Fibroblast of lung (primary cell): ENCODE measurements around the gene SERGEF. TPM values are rescaled to one million over a fixed set of nuclear protein-coding genes. Genes with fewer than 3 reads are reported as not detected.

Experiments
- DNase-seq, 2 donors: peaks; one replicate each; pipeline versions ENCODE4 v3.0.0 to v3.0.0-alpha.2; 2010; ENCODE audit warnings: low read depth in 2 of 2
- H2AFZ ChIP-seq: 2 replicates; pipeline ENCODE4 v1.5.1; 2012; ENCODE audit warnings: low read length, control low read depth, inconsistent platforms
- H3K27ac ChIP-seq: 2 replicates; pipeline ENCODE4 v1.5.1; 2011; ENCODE audit warnings: low read length, control low read depth; ENCODE audit not compliant: insufficient read depth
- H3K27me3 ChIP-seq: 2 replicates; pipeline ENCODE4 v1.5.1; 2011; ENCODE audit warnings: mild to moderate bottlenecking, low read length; ENCODE audit not compliant: control insufficient read depth, insufficient read depth
- H3K36me3 ChIP-seq: 2 replicates; pipeline ENCODE4 v1.5.1; 2011; ENCODE audit warnings: low read length; ENCODE audit not compliant: control insufficient read depth, insufficient read depth
- H3K4me1 ChIP-seq: 2 replicates; pipeline ENCODE4 v1.5.1; 2011; ENCODE audit warnings: low read length; ENCODE audit not compliant: control insufficient read depth, insufficient read depth; ENCODE audit errors: extremely low read depth
- H3K4me2 ChIP-seq: 2 replicates; pipeline ENCODE4 v1.5.1; 2011; ENCODE audit warnings: low read length, control low read depth; ENCODE audit not compliant: insufficient read depth; ENCODE audit errors: extremely low read depth
- H3K4me3 ChIP-seq, 4 experiments: fragments of 200-600 bp in 1 of 4; sonication (generic) in 1 of 4; replicated peaks in 1 of 4; 2 replicates each; pipeline ENCODE4 v1.5.1; 2011 to 2016; ENCODE audit warnings: low read length in 4 of 4, low read depth in 3 of 4, mild to moderate bottlenecking in 3 of 4, control low read depth in 2 of 4, inconsistent platforms in 1 of 4, mixed read lengths in 1 of 4; ENCODE audit not compliant: insufficient read depth in 1 of 4; ENCODE audit errors: control extremely low read depth in 1 of 4
- H3K79me2 ChIP-seq: 2 replicates; pipeline ENCODE4 v1.5.1; 2012; ENCODE audit warnings: mild to moderate bottlenecking, low read length, inconsistent platforms; ENCODE audit not compliant: control insufficient read depth, insufficient read depth
- H3K9ac ChIP-seq: 2 replicates; pipeline ENCODE4 v1.5.1; 2011; ENCODE audit warnings: mild to moderate bottlenecking, low read length, control low read depth; ENCODE audit not compliant: insufficient read depth
- H3K9me3 ChIP-seq: 2 replicates; pipeline ENCODE4 v1.5.1; 2012; ENCODE audit warnings: low read depth, low read length; ENCODE audit not compliant: control insufficient read depth, insufficient read depth
- H4K20me1 ChIP-seq: 2 replicates; pipeline ENCODE4 v1.5.1; 2011; ENCODE audit warnings: low read length; ENCODE audit not compliant: control insufficient read depth, insufficient read depth; ENCODE audit errors: extremely low read depth
- EZH2 ChIP-seq: IDR thresholded peaks from 2 replicates; pipeline ENCODE4 v1.5.1; 2012; ENCODE audit warnings: low read length, control low read depth, mild to moderate bottlenecking; ENCODE audit errors: missing control alignments
- polyA plus RNA-seq, 2 donors: library from polyadenylated mRNA; depleted of rRNA in 1 of 2; stranded (reverse) in 1 of 2; unstranded in 1 of 2; fragments of >200 nt; gene quantifications; 2 replicates each; pipeline ENCODE4 v1.2.1, GENCODE V29; 2011 to 2012; ENCODE audit warnings: missing spikeins in 1 of 2
- total RNA-seq: library from RNA; depleted of rRNA; stranded (reverse); fragments of >200 nt; gene quantifications from 2 replicates; pipeline ENCODE4 v1.2.1, GENCODE V29; 2014
- TF ChIP-seq, protein P1 (sequence below), 2 donors: IDR thresholded peaks in 1 of 2; conservative IDR thresholded peaks in 1 of 2; 1 replicate in 1 of 2; 2 replicates in 1 of 2; pipeline ENCODE4 v1.5.1; 2011 to 2012; ENCODE audit warnings: low read length in 2 of 2, control low read depth in 1 of 2, inconsistent platforms in 1 of 2, low read depth in 1 of 2, mild to moderate bottlenecking in 1 of 2

Gene SERGEF
- total and polyA plus RNA-seq, 2 donors (not counting 1 experiment from before 2014, with no cell fraction given), result 14.5 to 38.5 TPM

DNA sequence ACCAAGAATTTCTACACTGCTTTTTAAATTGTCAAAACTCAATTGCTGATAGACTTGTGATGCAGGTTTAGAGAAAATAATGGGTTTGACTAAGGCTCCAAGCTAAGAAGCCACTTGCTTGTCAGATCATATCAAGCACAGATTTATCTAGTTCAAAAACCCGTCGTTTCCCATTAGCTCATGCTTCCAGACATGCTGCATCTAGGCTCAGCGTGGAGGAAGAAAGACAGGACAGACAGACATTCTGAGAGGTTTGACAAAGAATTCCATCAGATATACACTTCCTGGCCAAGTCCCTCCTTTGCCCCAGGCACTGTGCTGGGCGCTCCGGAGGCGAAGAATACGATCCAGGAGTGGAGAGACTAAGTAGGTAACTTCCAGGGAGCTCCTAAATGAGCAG, 201.5 kb downstream of the SERGEF start:
- no peak overlapping the region for H3K27ac ChIP-seq

DNA sequence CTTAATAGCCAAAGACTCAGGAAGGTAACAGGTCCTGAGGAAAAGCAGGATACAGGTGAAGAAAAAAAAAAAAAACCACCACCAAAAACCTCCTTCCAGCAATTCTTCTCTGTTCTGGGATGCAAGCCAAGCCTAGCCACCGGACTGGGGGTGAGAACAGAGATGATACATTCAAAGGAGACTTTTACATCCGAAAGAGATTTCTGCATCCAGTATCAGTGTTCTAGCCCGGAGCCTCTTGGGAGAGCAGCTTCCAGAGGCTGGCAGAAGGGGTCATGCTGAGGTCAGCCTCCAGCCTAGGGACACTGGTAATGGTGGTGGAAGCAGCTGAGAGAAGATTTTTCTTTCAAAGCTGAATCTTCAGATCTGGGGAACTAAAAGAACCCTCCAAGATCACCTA, 202.1 kb downstream of the SERGEF start:
- no peaks in the 10 kb centered on the region for H3K9me3 ChIP-seq
- no peaks in the 10 kb centered on the region for H4K20me1 ChIP-seq
- H3K79me2 ChIP-seq, result no peaks in the 10 kb centered on the region
- no peaks in the 10 kb centered on the region for H3K4me1 ChIP-seq
- no peak overlapping the region for H3K4me3 ChIP-seq
- H3K4me2 ChIP-seq, result no peak overlapping the region
- no peak for TF ChIP-seq EZH2
- TF ChIP-seq, protein P1, sequence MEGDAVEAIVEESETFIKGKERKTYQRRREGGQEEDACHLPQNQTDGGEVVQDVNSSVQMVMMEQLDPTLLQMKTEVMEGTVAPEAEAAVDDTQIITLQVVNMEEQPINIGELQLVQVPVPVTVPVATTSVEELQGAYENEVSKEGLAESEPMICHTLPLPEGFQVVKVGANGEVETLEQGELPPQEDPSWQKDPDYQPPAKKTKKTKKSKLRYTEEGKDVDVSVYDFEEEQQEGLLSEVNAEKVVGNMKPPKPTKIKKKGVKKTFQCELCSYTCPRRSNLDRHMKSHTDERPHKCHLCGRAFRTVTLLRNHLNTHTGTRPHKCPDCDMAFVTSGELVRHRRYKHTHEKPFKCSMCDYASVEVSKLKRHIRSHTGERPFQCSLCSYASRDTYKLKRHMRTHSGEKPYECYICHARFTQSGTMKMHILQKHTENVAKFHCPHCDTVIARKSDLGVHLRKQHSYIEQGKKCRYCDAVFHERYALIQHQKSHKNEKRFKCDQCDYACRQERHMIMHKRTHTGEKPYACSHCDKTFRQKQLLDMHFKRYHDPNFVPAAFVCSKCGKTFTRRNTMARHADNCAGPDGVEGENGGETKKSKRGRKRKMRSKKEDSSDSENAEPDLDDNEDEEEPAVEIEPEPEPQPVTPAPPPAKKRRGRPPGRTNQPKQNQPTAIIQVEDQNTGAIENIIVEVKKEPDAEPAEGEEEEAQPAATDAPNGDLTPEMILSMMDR (conservative IDR thresholded peaks at IDR 0.05 in 1 of 2, IDR thresholded peaks at IDR 0.05 in 1 of 2; ENCODE audit: low read depth in 1 of 2, low read length in 2 of 2), result no peak
- no peak overlapping the region for H3K9ac ChIP-seq
- no peak overlapping the region for H2AFZ ChIP-seq
- H3K36me3 ChIP-seq, result no peaks in the 10 kb centered on the region
- no peaks in the 10 kb centered on the region for H3K27me3 ChIP-seq
- no peak overlapping the region for H3K27ac ChIP-seq
- peak; percentile 33 to 62 for DNase-seq

More for the DNA sequence above, 201.5 kb downstream of the SERGEF start:
- Histone ChIP-seq H3K79me2 (no peaks in the 10 kb centered on the region), H4K20me1 (no peaks in the 10 kb centered on the region), H3K36me3 (no peaks in the 10 kb centered on the region), H3K4me1 (no peaks in the 10 kb centered on the region), H3K9ac (no peak overlapping the region), H2AFZ (no peak overlapping the region), H3K4me2 (no peak overlapping the region), H3K9me3 (no peaks in the 10 kb centered on the region), H3K27me3 (no peaks in the 10 kb centered on the region), H3K4me3 (no peak overlapping the region)
- no peak for DNase-seq
- TF ChIP-seq EZH2, result no peak
- TF ChIP-seq, protein P1 (conservative IDR thresholded peaks at IDR 0.05 in 1 of 2, IDR thresholded peaks at IDR 0.05 in 1 of 2; ENCODE audit: low read depth in 1 of 2, low read length in 2 of 2), result no peak

DNA sequence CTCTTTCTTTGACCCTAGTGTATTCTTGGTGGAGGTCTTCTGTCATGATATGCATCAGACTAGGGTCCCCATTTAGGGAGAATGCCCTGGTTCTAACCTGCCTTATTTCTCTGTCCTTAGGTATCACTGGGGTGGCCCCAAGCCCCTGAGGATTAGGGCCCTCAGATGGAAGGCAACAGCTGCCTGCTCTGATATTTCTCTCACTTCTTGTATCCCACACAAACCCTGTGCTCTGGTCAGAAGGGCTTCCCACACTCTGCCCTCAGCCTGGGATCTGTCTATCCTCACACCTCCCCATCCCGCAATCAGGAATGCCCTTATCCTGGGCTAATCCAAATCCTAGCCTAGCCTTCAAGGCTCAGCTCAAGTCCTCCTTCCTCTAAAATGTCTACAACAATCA, 202.8 kb downstream of the SERGEF start:
- Histone ChIP-seq H3K27me3 (no peaks in the 10 kb centered on the region), H3K79me2 (no peaks in the 10 kb centered on the region), H3K4me2 (no peak overlapping the region), H4K20me1 (no peaks in the 10 kb centered on the region), H2AFZ (no peak overlapping the region), H3K27ac (no peak overlapping the region), H3K9me3 (no peaks in the 10 kb centered on the region), H3K9ac (no peak overlapping the region), H3K36me3 (no peaks in the 10 kb centered on the region), H3K4me1 (no peaks in the 10 kb centered on the region), H3K4me3 (no peak overlapping the region)
- no peak for DNase-seq
- TF ChIP-seq, protein P1 (conservative IDR thresholded peaks at IDR 0.05 in 1 of 2, IDR thresholded peaks at IDR 0.05 in 1 of 2; ENCODE audit: low read depth in 1 of 2, low read length in 2 of 2), result no peak
